Spinal cord (tissue), 10 donors: ENCODE data around the gene TEF. TPM values are rescaled to one million over a fixed set of nuclear protein-coding genes. Genes with fewer than 3 reads are reported as not detected.
"Not testable (repeated sequence)": the region's sequence is repeated elsewhere in the genome, so short reads cannot be mapped to it uniquely, and the experiment has no call there.

Source experiments
- DNase-seq, 6 donors: peaks; one replicate each; pipeline versions ENCODE4 v3.0.0 to v3.0.0-alpha.2; 2013 to 2015; ENCODE audit warnings: low spot score in 6 of 6, low read depth in 4 of 6
- H3K27ac ChIP-seq: one replicate; pipeline ENCODE4 v1.5.1; 2013; ENCODE audit warnings: low read depth, low read length, control low read depth
- H3K27me3 ChIP-seq: one replicate; pipeline ENCODE4 v1.6.1; 2013; ENCODE audit warnings: low read length; ENCODE audit not compliant: control insufficient read depth, insufficient read depth
- H3K36me3 ChIP-seq: one replicate; pipeline ENCODE4 v1.6.1; 2013; ENCODE audit warnings: low read length; ENCODE audit not compliant: control insufficient read depth, insufficient read depth
- H3K4me1 ChIP-seq: one replicate; pipeline ENCODE4 v1.6.1; 2013; ENCODE audit warnings: low read length; ENCODE audit not compliant: control insufficient read depth, insufficient read depth
- H3K4me3 ChIP-seq: one replicate; pipeline ENCODE4 v1.5.1; 2013; ENCODE audit warnings: low read depth, low read length, control low read depth
- H3K9me3 ChIP-seq: one replicate; pipeline ENCODE4 v1.6.1; 2013; ENCODE audit warnings: low read length; ENCODE audit not compliant: control insufficient read depth, insufficient read depth
- WGBS: methylation state at CpG from one replicate; pipeline ENCODE4 v1.1.5; 2013; ENCODE audit warnings: missing lambda C conversion rate; ENCODE audit not compliant: insufficient coverage; 5-methylcytosine and 5-hydroxymethylcytosine counted together
- polyA plus RNA-seq, 2 donors: library from polyadenylated mRNA; unstranded; fragments of 120-200 nt; gene quantifications; one replicate each; pipeline ENCODE4 v1.2.1, GENCODE V29; 2013; ENCODE audit not compliant: insufficient read length in 2 of 2
- total RNA-seq, 2 donors: library from RNA; depleted of rRNA in 1 of 2; stranded (reverse); fragments of 120-200 nt in 1 of 2; fragments of >200 nt in 1 of 2; gene quantifications; one replicate each; pipeline versions ENCODE4 v1.2.3 to v1.2.4, GENCODE V29; 2013 to 2014
- donor health status: healthy.

Gene TEF
- total and polyA plus RNA-seq, 4 donors = 11.9 to 18.0 (median 12.9) TPM

DNA sequence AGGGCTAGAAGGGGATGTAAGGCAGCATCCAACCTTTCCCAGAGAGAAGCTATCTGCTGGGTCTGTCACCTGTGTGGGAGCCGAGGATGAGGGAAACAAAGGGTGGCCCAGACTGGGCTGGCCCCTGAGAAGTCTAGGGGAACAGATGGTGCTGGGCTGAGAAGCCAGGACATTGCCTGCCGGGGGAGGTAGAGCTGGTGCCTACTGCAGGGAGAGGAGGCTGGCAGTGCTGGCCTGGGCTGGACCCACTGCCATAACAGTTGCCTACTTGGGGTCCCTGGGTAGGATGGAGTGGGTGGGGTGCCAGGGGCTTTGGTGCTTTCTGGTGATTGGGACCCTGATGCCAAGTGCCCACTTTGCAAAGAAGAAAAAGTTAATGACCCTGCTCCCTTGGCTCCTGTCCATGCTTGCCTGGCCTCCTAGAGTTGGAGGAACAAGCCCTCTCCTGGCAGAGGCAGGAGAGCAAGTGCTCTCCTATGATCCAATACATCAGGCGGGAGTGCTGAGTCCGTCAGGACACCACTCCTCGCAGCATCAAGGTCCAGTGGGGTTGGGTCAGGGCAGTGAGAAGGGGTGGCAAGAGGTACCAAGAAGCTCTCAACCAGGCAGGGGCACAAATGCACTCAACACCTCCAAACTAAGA, 52.7 kb downstream of the TEF start:
- H3K27me3 ChIP-seq, H3K9me3 ChIP-seq, H3K4me3 ChIP-seq, H3K27ac ChIP-seq, DNase-seq: not testable (repeated sequence)
- Histone ChIP-seq H3K36me3 (peaks cover 72% of the 10 kb centered on the region), H3K4me1 (peaks cover 42% of the 10 kb centered on the region)
- WGBS = 84% methylated on average over 2 of the region's 5 CpGs

DNA sequence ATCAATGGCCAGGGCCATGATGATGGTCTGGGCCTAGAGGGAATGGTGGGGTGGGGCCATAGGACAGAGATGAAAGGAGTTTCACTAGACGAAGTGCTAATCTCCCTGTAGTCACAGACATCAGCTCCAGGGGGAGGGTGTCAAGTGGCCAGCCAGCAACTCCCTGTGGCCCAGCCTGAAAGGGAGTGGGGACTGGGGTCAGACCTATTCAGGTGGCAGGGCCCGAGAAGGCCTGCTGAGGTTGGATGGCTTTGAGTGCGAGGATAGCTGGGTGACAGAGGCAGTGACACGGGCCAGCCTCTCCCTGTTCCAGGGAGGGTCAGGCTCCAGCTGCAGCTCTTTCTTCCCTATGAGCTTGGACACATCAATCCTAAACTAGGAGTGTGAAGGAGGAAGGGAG, 53.8 kb downstream of the TEF start:
- DNase-seq = no peak
- Histone ChIP-seq H3K27me3 (no peaks in the 10 kb centered on the region), H3K9me3 (no peaks in the 10 kb centered on the region), H3K4me3 (no peak overlapping the region), H3K36me3 (peaks cover 81% of the 10 kb centered on the region), H3K4me1 (peaks cover 35% of the 10 kb centered on the region), H3K27ac (no peak overlapping the region)
- 77% methylated on average over 3 of the region's 4 CpGs for WGBS

DNA sequence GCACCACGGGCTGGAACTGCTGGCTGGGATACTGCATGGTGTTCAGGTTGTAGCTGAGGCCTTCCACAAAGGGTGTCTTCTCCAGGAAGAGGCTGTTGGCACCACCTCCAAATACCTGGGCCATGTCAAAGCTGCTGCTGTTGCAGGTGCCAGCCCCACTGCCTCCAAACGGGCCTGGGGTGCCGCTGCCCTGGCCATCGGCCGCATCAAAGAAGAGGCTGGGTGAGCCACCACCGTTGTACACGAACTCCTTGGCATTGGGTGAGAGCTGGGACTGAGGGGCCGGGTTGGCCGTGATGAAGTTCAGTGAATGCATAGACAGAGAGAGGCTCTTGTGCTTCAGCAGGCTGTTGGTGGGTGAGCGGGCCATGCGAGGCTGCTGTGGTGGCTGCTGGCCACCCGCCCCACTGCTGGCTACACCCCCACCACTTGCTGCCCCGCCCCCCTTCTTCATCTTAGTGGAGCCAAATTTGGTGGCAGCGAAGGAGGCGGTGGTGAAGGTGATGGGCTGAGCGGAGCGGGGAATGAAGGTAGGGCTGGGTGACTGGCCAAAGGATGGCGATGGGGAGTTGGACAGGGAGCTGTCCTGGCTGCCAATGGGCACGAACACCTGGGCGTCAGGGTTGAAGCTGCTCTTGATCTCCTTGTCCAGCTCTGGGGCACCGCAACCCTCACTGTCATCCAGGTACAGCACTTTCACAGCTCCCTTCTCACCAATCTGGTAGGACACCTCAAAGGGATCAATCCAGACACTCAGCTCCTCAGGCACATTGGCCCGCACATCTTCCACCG, 54.8 kb downstream of the TEF start:
- no peak overlapping the region for H3K27ac ChIP-seq
- WGBS = 85% methylated on average over 18 of the region's 23 CpGs
- no peak overlapping the region for H3K4me3 ChIP-seq
- H3K27me3 ChIP-seq = no peaks in the 10 kb centered on the region
- H3K4me1 ChIP-seq = peaks cover 35% of the 10 kb centered on the region
- H3K9me3 ChIP-seq = no peaks in the 10 kb centered on the region
- H3K36me3 ChIP-seq = peaks cover 79% of the 10 kb centered on the region
- DNase-seq = no peak

DNA sequence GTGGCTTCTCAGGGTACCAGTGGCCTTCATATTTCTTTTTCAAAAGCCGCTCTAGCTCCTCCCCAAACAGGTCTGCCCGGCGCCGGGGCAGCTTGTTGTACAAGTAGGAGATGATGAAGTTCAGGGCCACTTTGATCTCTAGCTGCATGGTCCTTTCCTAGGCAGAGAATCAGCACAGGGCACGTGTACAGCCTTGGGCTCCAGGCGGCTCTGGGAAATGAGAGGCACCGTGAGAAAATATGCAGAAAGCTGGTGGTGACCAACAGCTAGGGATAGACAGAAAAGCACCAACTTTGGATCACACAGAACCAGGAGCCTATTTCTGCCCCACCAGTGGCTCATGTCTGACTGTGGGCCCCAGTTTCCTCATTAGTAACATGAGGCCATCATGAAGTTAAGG, 55.5 kb downstream of the TEF start:
- Histone ChIP-seq H3K27me3 (no peaks in the 10 kb centered on the region), H3K27ac (no peak overlapping the region), H3K4me3 (no peak overlapping the region), H3K36me3 (peaks cover 74% of the 10 kb centered on the region), H3K9me3 (no peaks in the 10 kb centered on the region), H3K4me1 (peaks cover 35% of the 10 kb centered on the region)
- DNase-seq = no peak
- 85% methylated on average over 6 of the region's 7 CpGs for WGBS

DNA sequence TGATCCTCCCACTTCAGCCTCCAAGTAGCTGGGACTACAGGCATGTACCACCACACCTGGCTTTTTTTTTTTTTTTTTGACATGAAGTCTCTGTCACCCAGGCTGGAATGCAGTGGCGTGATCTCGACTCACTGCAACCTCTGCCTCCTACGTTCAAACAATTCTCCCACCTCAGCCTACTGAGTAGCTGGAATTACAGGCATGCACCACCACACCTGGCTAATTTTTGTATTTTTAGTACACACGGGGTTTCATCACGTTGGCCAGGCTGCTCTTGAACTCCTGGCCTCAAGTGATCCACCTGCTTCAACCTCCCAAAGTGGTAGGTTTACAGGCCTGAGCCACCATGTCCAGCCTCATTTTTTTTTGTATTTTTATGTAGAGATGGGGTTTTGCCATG, 58.8 kb downstream of the TEF start:
- H3K27me3 ChIP-seq, H3K4me3 ChIP-seq, DNase-seq, H3K9me3 ChIP-seq, H3K27ac ChIP-seq: not testable (repeated sequence)
- 89% methylated on average over 4 of the region's 5 CpGs for WGBS
- H3K36me3 ChIP-seq = peaks cover 68% of the 10 kb centered on the region
- peaks cover 34% of the 10 kb centered on the region for H3K4me1 ChIP-seq

DNA sequence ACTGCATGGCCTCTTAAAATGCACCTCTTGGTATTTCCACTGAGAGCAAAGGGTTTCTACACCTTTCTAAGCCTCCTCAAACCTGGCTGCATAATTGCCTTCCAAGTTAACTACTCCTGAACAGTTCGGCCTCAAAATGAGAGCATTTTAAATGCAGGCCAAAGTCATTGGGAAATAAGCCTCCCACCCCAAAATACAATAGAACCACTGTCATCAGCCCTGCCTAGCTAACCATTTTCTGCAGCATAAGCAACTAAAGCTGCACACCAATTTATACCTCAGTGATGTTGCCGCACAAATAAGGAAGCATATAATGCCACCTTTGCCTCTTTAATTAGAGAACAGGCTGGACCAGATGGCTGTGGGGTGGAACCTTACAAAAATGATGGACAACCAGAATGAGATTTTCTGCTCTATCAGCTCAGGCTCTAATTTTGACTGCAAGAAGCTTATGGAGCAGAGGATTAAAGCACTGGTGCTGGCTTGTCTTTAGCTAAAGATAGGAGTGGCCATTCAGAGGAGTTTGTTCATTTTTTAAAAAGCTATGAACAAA, 60.6 kb downstream of the TEF start:
- no peaks in the 10 kb centered on the region for H3K9me3 ChIP-seq
- peaks cover 16% of the 10 kb centered on the region for H3K4me1 ChIP-seq
- no peaks in the 10 kb centered on the region for H3K27me3 ChIP-seq
- H3K36me3 ChIP-seq = peaks cover 49% of the 10 kb centered on the region
- H3K4me3 ChIP-seq = no peak overlapping the region
- 13% methylated on average over 1 of the region's 2 CpGs for WGBS
- DNase-seq = no peak
- no peak overlapping the region for H3K27ac ChIP-seq

DNA sequence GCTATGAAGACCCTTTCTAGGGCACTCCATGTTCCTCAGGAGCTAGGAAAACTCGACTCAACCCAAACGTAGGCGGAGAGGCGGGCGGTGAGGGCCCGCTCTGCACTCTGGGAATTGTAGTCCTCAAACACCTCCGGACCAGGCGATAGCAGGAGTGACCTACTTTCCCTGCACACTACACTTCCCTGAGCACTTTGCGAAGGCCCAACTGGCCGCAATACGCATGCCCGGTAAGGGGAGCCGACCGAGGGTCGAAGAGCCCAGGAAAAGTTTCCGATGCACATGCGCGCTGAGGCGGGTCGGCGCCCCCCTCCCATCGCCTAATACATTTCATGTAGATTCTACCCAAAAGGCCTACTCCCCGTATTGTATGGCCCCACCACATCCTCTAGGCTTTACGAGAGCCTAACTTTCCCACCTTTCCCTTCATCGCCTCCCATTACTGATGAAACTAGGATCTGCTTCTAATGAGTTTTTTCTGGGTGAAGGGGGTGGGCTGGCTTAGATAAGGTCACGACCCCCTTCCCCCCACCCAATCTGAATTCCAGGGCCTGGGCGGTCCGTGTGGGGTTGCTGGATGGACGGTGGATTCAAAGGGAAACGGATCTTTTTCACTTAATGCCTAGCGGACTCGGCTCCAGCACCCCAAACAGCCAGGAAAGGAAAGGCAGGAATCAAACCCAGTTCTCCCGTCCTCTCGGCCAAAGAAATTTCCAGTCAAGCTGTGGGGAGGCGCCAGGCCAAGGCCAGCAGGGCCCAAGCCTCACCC, 62.8 kb downstream of the TEF start:
- no peaks in the 10 kb centered on the region for H3K27me3 ChIP-seq
- under 1% methylated on average over 23 of the region's 35 CpGs for WGBS
- peak overlapping the region; percentile 99 for H3K4me3 ChIP-seq
- peaks cover 14% of the 10 kb centered on the region for H3K4me1 ChIP-seq
- H3K36me3 ChIP-seq = peaks cover 35% of the 10 kb centered on the region
- peak; percentile 90 to 99 (median 93) for DNase-seq
- no peaks in the 10 kb centered on the region for H3K9me3 ChIP-seq
- H3K27ac ChIP-seq = peak overlapping the region; percentile 100

DNA sequence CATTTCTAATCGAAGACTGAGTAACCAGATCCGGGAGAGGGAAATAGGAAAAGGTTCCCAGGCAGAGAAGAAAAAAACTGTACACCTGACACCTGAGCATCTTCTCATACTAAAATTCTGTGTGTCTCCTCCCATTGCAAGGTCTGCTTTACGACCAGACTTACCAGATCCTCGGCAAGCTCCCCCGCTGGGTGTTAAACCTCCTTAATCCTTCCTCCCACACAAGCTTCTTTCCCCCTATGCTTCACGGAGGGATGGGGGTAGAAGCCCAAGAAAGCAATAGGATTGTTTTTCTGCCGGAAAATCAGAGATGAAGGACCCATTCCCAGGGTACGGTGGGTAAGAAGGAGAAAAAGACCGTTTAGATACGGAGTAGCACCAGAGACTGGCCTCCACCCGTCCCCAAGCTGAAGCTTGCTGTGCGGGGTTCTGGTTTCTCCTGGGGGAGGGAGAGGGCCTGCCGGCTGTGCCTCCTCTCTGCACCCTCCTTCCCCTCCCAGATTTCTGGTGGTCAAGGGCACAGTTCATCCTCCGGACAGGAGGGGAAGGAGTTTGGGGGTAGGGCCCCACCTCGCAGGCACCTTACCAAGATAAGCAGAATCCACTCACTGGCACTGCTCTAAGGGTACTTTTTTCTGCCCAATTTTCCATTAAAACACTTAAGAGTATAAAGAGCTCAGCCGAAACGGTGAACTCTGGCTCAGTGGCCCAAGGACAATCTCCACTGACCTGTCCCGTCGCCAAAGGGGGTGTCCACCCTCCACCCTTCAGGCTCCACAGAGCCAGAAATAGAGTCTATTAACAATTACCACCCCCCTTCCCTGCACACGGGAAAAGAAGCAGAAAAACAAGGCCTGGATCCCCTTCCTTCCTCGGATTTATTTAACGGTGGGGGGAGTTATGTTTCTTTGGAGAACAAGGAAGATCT, 63.7 kb downstream of the TEF start:
- peak overlapping the region; percentile 99 for H3K4me3 ChIP-seq
- H3K27me3 ChIP-seq = no peaks in the 10 kb centered on the region
- no peaks in the 10 kb centered on the region for H3K9me3 ChIP-seq
- peak overlapping the region; percentile 100 for H3K27ac ChIP-seq
- DNase-seq = peak in 3 of 6 donors; percentile 42 to 51 (median 44)
- H3K4me1 ChIP-seq = peaks cover 13% of the 10 kb centered on the region
- H3K36me3 ChIP-seq = peaks cover 27% of the 10 kb centered on the region
- WGBS = under 1% methylated on average over 10 of the region's 22 CpGs
